K562 (cell line): ENCODE data around the gene HSPA4. TPM values are rescaled to one million over a fixed set of nuclear protein-coding genes. Genes with fewer than 3 reads are reported as not detected.

Experiments used
- CREBBP ChIP-seq: IDR thresholded peaks from one replicate; pipeline ENCODE4 v1.6.1; 2012; ENCODE audit warnings: low read depth, mild to moderate bottlenecking, control low read depth, inconsistent platforms, low read length
- CUX1 ChIP-seq: fragments of 200-800 bp; sonication (Bioruptor generic); IDR thresholded peaks from 2 replicates; pipeline ENCODE4 v1.6.1; 2016; ENCODE audit warnings: missing genetic modification characterization, missing compliant biosample characterization
- ELF4 ChIP-seq: fragments of 450-650 bp; formaldehyde crosslinking; IDR thresholded peaks from 2 replicates; pipeline ENCODE4 v1.4.0; 2022; ENCODE audit warnings: missing genetic modification characterization
- ETV5 ChIP-seq: sonication (generic); formaldehyde crosslinking; IDR thresholded peaks from 2 replicates; pipeline ENCODE4 v1.4.0; 2020; ENCODE audit warnings: low read depth, mild to moderate bottlenecking, missing genetic modification reagents
- FOSL1 ChIP-seq: fragments of 200-800 bp; sonication (Bioruptor generic); conservative IDR thresholded peaks from 2 replicates; pipeline ENCODE4 v1.6.1; 2016; ENCODE audit warnings: missing genetic modification characterization, missing compliant biosample characterization
- JUN ChIP-seq, 2 experiments: sonication (generic) in 1 of 2; formaldehyde crosslinking in 1 of 2; IDR thresholded peaks; 2 replicates each; pipeline versions ENCODE4 v1.6.1 to v1.8.0; 2012 to 2022; ENCODE audit warnings: borderline replicate concordance in 2 of 2, mild to moderate bottlenecking in 2 of 2, improper control_type of control experiment in 1 of 2, low read depth in 1 of 2, low read length in 1 of 2, missing genetic modification reagents in 1 of 2
- LARP7 ChIP-seq: fragments of 450-650 bp; IDR thresholded peaks from 2 replicates; pipeline ENCODE4 v1.6.1; 2016
- MITF ChIP-seq: IDR thresholded peaks from 2 replicates; pipeline ENCODE4 v1.6.1; 2014; ENCODE audit warnings: antibody characterized with exemption
- RBM14 ChIP-seq: fragments of 200-400 bp; formaldehyde crosslinking; IDR thresholded peaks from 2 replicates; pipeline ENCODE4 v1.6.1; 2018; ENCODE audit warnings: low read depth, mild to moderate bottlenecking, low read length, moderate library complexity, borderline replicate concordance; ENCODE audit not compliant: insufficient read depth
- SLC30A9 ChIP-seq: fragments of 250-450 bp; sonication (Bioruptor Pico); IDR thresholded peaks from 2 replicates; pipeline ENCODE4 v1.8.0; 2022; ENCODE audit warnings: mild to moderate bottlenecking, moderate library complexity
- TBP ChIP-seq: optimal IDR thresholded peaks from 2 replicates; pipeline ENCODE3; 2011; ENCODE audit warnings: low read depth, low read length, improper control_type of control experiment
- USF1 ChIP-seq: sonication (generic); formaldehyde crosslinking; IDR thresholded peaks from 2 replicates; pipeline ENCODE4 v1.9.0; 2022; ENCODE audit warnings: mild to moderate bottlenecking, missing genetic modification reagents
- ZNF263 ChIP-seq: sonication (generic); formaldehyde crosslinking; IDR thresholded peaks from 2 replicates; pipeline ENCODE4 v1.8.0; 2022; ENCODE audit warnings: mild to moderate bottlenecking, missing genetic modification reagents, borderline replicate concordance
- polyA plus RNA-seq, 8 experiments: library from polyadenylated mRNA; depleted of rRNA in 4 of 8; stranded (reverse) in 5 of 8; unstranded in 3 of 8; fragments of >200 nt; fragmentation: Nextera tagmentation in 2 of 8; fragmentation: Illumina TruSeq in 1 of 8; extraction: Ambion mirVana in 2 of 8; extraction: Trizol in 1 of 8; gene quantifications; 2 replicates each; pipeline versions ENCODE4 v1.2.1 to v1.2.3, GENCODE V29; 2011 to 2014; ENCODE audit warnings: inconsistent platforms in 1 of 8, missing spikeins in 1 of 8
- total RNA-seq, 7 experiments: library from RNA; depleted of rRNA in 6 of 7; stranded (reverse); fragments of >200 nt in 6 of 7; fragmentation: Illumina TruSeq in 2 of 7; extraction: Trizol in 2 of 7; gene quantifications; 2 replicates each; pipeline versions ENCODE4 v1.2.1 to v1.2.3, GENCODE V29; 2011 to 2021; ENCODE audit warnings: low replicate concordance in 1 of 7
- TF ChIP-seq, protein P1 (sequence below), 2 experiments: fragments of 450-650 bp; conservative IDR thresholded peaks; 2 replicates each; pipeline ENCODE4 v1.6.1; 2017; ENCODE audit warnings: mild to moderate bottlenecking in 2 of 2, moderate library complexity in 2 of 2

Gene HSPA4
- total and polyA plus RNA-seq, 9 of the 15 experiments (the other 6 are each of a cell fraction or from before 2014, with no cell fraction given), result 90.3 to 286 (median 148) TPM

- TF ChIP-seq ZNF263 (CRISPR knock-in tag), result 0 out of 2 replicates have a peak, but pooled peaks have one; percentile 0
- TF ChIP-seq SLC30A9 (CRISPR knock-in tag), result no peak
- TF ChIP-seq CREBBP, result no peak
- 0 out of 2 replicates have a peak, but pooled peaks have one; percentile 75 for TF ChIP-seq RBM14
- TF ChIP-seq ETV5 (CRISPR knock-in tag), result peak; percentile 16; the same call in 1 of the 2 replicates
- peak; percentile 76 for TF ChIP-seq USF1 (CRISPR knock-in tag)
- 0 out of 2 replicates have a peak, but pooled peaks have one; percentile 38 for TF ChIP-seq ELF4 (CRISPR knock-in tag)
- TF ChIP-seq MITF, result 0 out of 2 replicates have a peak, but pooled peaks have one; percentile 44
- no peak for TF ChIP-seq LARP7
- no peak for TF ChIP-seq CUX1 (CRISPR knock-in tag)
- peak; percentile 8; the same call in 1 of the 2 replicates for TF ChIP-seq JUN (IDR thresholded peaks at IDR 0.05; ENCODE audit: borderline replicate concordance, low read depth, low read length)
- no peak; the same call in 1 of the 2 replicates for TF ChIP-seq JUN (CRISPR knock-in tag; IDR thresholded peaks at IDR 0.05; ENCODE audit: borderline replicate concordance)
- peak; percentile 50 for TF ChIP-seq TBP
- TF ChIP-seq, protein P1, sequence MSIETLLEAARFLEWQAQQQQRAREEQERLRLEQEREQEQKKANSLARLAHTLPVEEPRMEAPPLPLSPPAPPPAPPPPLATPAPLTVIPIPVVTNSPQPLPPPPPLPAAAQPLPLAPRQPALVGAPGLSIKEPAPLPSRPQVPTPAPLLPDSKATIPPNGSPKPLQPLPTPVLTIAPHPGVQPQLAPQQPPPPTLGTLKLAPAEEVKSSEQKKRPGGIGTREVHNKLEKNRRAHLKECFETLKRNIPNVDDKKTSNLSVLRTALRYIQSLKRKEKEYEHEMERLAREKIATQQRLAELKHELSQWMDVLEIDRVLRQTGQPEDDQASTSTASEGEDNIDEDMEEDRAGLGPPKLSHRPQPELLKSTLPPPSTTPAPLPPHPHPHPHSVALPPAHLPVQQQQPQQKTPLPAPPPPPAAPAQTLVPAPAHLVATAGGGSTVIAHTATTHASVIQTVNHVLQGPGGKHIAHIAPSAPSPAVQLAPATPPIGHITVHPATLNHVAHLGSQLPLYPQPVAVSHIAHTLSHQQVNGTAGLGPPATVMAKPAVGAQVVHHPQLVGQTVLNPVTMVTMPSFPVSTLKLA (conservative IDR thresholded peaks at IDR 0.05), result peak; percentile 80 to 90
- TF ChIP-seq FOSL1, result 0 out of 2 replicates have a peak, but pooled peaks have one; percentile 14
Measured at GRCh38 chr5:133052317-133053175, 733 bp downstream of the HSPA4 start (continued).
